H1 (cell line): ENCODE data around the gene LEMD2. TPM values are rescaled to one million over a fixed set of nuclear protein-coding genes. Genes with fewer than 3 reads are reported as not detected.

Experiments
- CTCF ChIA-PET: fragments of 300-600 bp; sonication (Branson Sonifier 250); formaldehyde crosslinking; loops from one replicate; lab custom pipeline; 2021; ENCODE audit not compliant: partially characterized antibody; lab: Charles Lee
- POLR2A ChIA-PET: fragments of 300-600 bp; sonication (Branson Sonifier 250); formaldehyde crosslinking; loops from one replicate; lab custom pipeline; 2021; ENCODE audit warnings: inconsistent platforms; ENCODE audit not compliant: partially characterized antibody; lab: Charles Lee
- DNase-seq, 2 experiments: peaks; one replicate each; pipeline versions ENCODE4 v3.0.0 to v3.0.0-alpha.2; 2010 to 2022; ENCODE audit warnings: low spot score in 2 of 2, low read depth in 1 of 2, mixed read lengths in 1 of 2
- FAIRE-seq: peaks from 2 replicates; lab custom pipeline; 2011; peaks lifted over from hg19 to GRCh38; lab: Jason Lieb, UNC
- H2AFZ ChIP-seq: 2 replicates; pipeline ENCODE4 v1.8.1; 2012; ENCODE audit warnings: low read length, inconsistent platforms
- H2AK5ac ChIP-seq: 2 replicates; pipeline ENCODE4 v1.6.1; 2013; ENCODE audit warnings: low read depth, low read length
- H2BK120ac ChIP-seq: replicated peaks from 2 replicates; pipeline ENCODE3; 2013; ENCODE audit warnings: low read depth, low read length, inconsistent platforms
- H2BK12ac ChIP-seq: 2 replicates; pipeline ENCODE4 v1.6.1; 2013; ENCODE audit warnings: low read depth, low read length
- H2BK15ac ChIP-seq: 2 replicates; pipeline ENCODE4 v1.6.1; 2013; ENCODE audit warnings: low read length
- H2BK20ac ChIP-seq: 2 replicates; pipeline ENCODE4 v1.6.1; 2013; ENCODE audit warnings: low read length
- H2BK5ac ChIP-seq: 2 replicates; pipeline ENCODE4 v1.6.1; 2013; ENCODE audit warnings: low read depth, low read length
- H3K14ac ChIP-seq: 2 replicates; pipeline ENCODE4 v1.6.1; 2013; ENCODE audit warnings: inconsistent platforms; ENCODE audit not compliant: insufficient read length
- H3K18ac ChIP-seq: 2 replicates; pipeline ENCODE4 v1.6.1; 2013; ENCODE audit warnings: low read length; ENCODE audit errors: extremely low read depth
- H3K23ac ChIP-seq: 2 replicates; pipeline ENCODE4 v1.6.1; 2013; ENCODE audit warnings: inconsistent platforms; ENCODE audit not compliant: insufficient read length
- H3K23me2 ChIP-seq: 2 replicates; pipeline ENCODE4 v1.6.1; 2013; ENCODE audit warnings: low read depth, low read length
- H3K27ac ChIP-seq: 2 replicates; pipeline ENCODE4 v1.6.1; 2011; ENCODE audit warnings: low read depth, low read length, inconsistent platforms
- H3K27me3 ChIP-seq, 4 experiments: replicated peaks in 1 of 4; 1 replicate in 1 of 4; 2 replicates in 3 of 4; pipeline versions ENCODE4 v1.6.1 to v1.8.1; 2011 to 2013; ENCODE audit warnings: low read length in 3 of 4, mild to moderate bottlenecking in 3 of 4, inconsistent platforms in 2 of 4, mixed read lengths in 2 of 4, moderate library complexity in 1 of 4; ENCODE audit not compliant: control insufficient read depth in 3 of 4, insufficient read depth in 3 of 4; ENCODE audit errors: extremely low read depth in 1 of 4
- H3K36me3 ChIP-seq, 4 experiments: 2 replicates each; pipeline versions ENCODE4 v1.6.1 to v1.8.1; 2011 to 2013; ENCODE audit warnings: mild to moderate bottlenecking in 4 of 4, low read length in 3 of 4, moderate library complexity in 2 of 4, control low read depth in 1 of 4, inconsistent platforms in 1 of 4; ENCODE audit not compliant: insufficient read depth in 4 of 4, control insufficient read depth in 2 of 4
- H3K4ac ChIP-seq: replicated peaks from 2 replicates; pipeline ENCODE3; 2013; ENCODE audit warnings: low read length, low read depth, mixed read lengths, inconsistent platforms; ENCODE audit not compliant: insufficient read length
- H3K4me1 ChIP-seq, 4 experiments: replicated peaks in 1 of 4; 1 replicate in 1 of 4; 2 replicates in 3 of 4; pipeline versions ENCODE4 v1.6.1 to v1.8.1; 2011 to 2013; ENCODE audit warnings: low read length in 3 of 4, inconsistent platforms in 2 of 4, mixed read lengths in 1 of 4; ENCODE audit not compliant: insufficient read depth in 4 of 4, control insufficient read depth in 3 of 4
- H3K4me2 ChIP-seq, 2 experiments: 2 replicates each; pipeline versions ENCODE4 v1.6.1 to v1.8.1; 2011 to 2013; ENCODE audit warnings: low read depth in 2 of 2, low read length in 2 of 2, control low read depth in 1 of 2, inconsistent platforms in 1 of 2, mild to moderate bottlenecking in 1 of 2; ENCODE audit not compliant: insufficient read depth in 1 of 2
- H3K4me3 ChIP-seq, 4 experiments: fragments of 200-600, 300-600 bp in 1 of 4; sonication (generic), shearing (Covaris generic), sonication (Bioruptor Twin) in 1 of 4; 2 replicates each; pipeline versions ENCODE4 v1.5.1 to v1.8.1; 2011 to 2016; ENCODE audit warnings: low read length in 4 of 4, low read depth in 3 of 4, control low read depth in 2 of 4, inconsistent platforms in 2 of 4, mild to moderate bottlenecking in 2 of 4, mixed read lengths in 1 of 4, moderate library complexity in 1 of 4; ENCODE audit not compliant: insufficient read depth in 2 of 4; ENCODE audit errors: extremely low read depth in 1 of 4
- H3K56ac ChIP-seq: replicated peaks from 2 replicates; pipeline ENCODE3; 2013; ENCODE audit warnings: low read depth, mild to moderate bottlenecking, mixed read lengths, low read length, inconsistent platforms; ENCODE audit not compliant: insufficient read length
- H3K79me1 ChIP-seq: 2 replicates; pipeline ENCODE4 v1.6.1; 2013; ENCODE audit warnings: low read depth, low read length, control low read depth
- H3K79me2 ChIP-seq, 2 experiments: 2 replicates each; pipeline versions ENCODE4 v1.6.1 to v1.8.1; 2012 to 2013; ENCODE audit warnings: low read length in 2 of 2, mild to moderate bottlenecking in 2 of 2, inconsistent platforms in 1 of 2; ENCODE audit not compliant: insufficient read depth in 2 of 2, control insufficient read depth in 1 of 2
- H3K9ac ChIP-seq, 4 experiments: replicated peaks in 1 of 4; 1 replicate in 1 of 4; 2 replicates in 3 of 4; pipeline versions ENCODE4 v1.6.1 to v1.8.1; 2011 to 2013; ENCODE audit warnings: low read depth in 3 of 4, low read length in 3 of 4, control low read depth in 2 of 4, mild to moderate bottlenecking in 2 of 4, moderate library complexity in 2 of 4, inconsistent platforms in 1 of 4; ENCODE audit errors: extremely low read depth in 1 of 4
- H3K9me3 ChIP-seq, 2 experiments: 2 replicates each; pipeline versions ENCODE4 v1.6.1 to v1.8.1; 2012 to 2013; ENCODE audit warnings: mild to moderate bottlenecking in 2 of 2, moderate library complexity in 2 of 2, control low read depth in 1 of 2, inconsistent platforms in 1 of 2, low read depth in 1 of 2, low read length in 1 of 2, mixed read lengths in 1 of 2; ENCODE audit not compliant: insufficient read depth in 2 of 2
- H4K20me1 ChIP-seq, 2 experiments: replicated peaks in 1 of 2; 2 replicates each; pipeline versions ENCODE3 to v1.8.1; 2011 to 2013; ENCODE audit warnings: inconsistent platforms in 2 of 2, low read length in 2 of 2, mild to moderate bottlenecking in 1 of 2; ENCODE audit not compliant: insufficient read depth in 2 of 2, control insufficient read depth in 1 of 2
- H4K5ac ChIP-seq: 2 replicates; pipeline ENCODE4 v1.6.1; 2013; ENCODE audit warnings: low read length, low read depth, mixed read lengths, inconsistent platforms; ENCODE audit not compliant: insufficient read length
- H4K8ac ChIP-seq: 2 replicates; pipeline ENCODE4 v1.8.0; 2013; ENCODE audit warnings: mild to moderate bottlenecking, moderate library complexity, low read length, inconsistent platforms; ENCODE audit not compliant: insufficient read depth; ENCODE audit errors: extremely low read depth
- H4K91ac ChIP-seq: replicated peaks from 2 replicates; pipeline ENCODE3; 2013; ENCODE audit warnings: low read length, mixed read lengths, inconsistent platforms; ENCODE audit not compliant: insufficient read length
- ASH2L ChIP-seq: fragments of 200-600, 300-600 bp; sonication (generic); IDR thresholded peaks from one replicate; pipeline ENCODE4 v1.7.1; 2017; ENCODE audit warnings: low read length
- HDAC2 ChIP-seq, 2 experiments: fragments of 300-600 bp in 1 of 2; sonication (generic) in 1 of 2; IDR thresholded peaks; 2 replicates each; pipeline ENCODE4 v1.6.1; 2011 to 2012; ENCODE audit warnings: low read depth in 2 of 2, low read length in 2 of 2, mild to moderate bottlenecking in 2 of 2, moderate library complexity in 2 of 2, borderline replicate concordance in 1 of 2, inconsistent platforms in 1 of 2
- JUND ChIP-seq: IDR thresholded peaks from 2 replicates; pipeline ENCODE4 v1.6.1; 2011; ENCODE audit warnings: mild to moderate bottlenecking, improper control_type of control experiment, low read length
- RXRA ChIP-seq: IDR thresholded peaks from 2 replicates; pipeline ENCODE4 v1.6.1; 2011; ENCODE audit warnings: low read depth, mild to moderate bottlenecking, low read length, moderate library complexity; ENCODE audit not compliant: insufficient read depth
- TEAD4 ChIP-seq: IDR thresholded peaks from 2 replicates; pipeline ENCODE4 v1.6.1; 2012; ENCODE audit warnings: low read depth, low read length, inconsistent platforms, mixed read lengths
- whole genome bisulfite sequencing, 2 experiments: shearing (Covaris generic) in 1 of 2; methylation state at CpG; one replicate each; pipeline versions ENCODE4 v1.1.6 to v1.1.7; 2013 to 2015; ENCODE audit warnings: low lambda C conversion rate in 2 of 2, mixed read lengths in 2 of 2, inconsistent platforms in 1 of 2, low coverage in 1 of 2, missing lambda C conversion rate in 1 of 2; ENCODE audit not compliant: insufficient replicate concordance in 2 of 2, insufficient coverage in 1 of 2, insufficient read length in 1 of 2; ENCODE audit errors: extremely low coverage in 1 of 2, missing lambda C conversion rate in 1 of 2; 5-methylcytosine and 5-hydroxymethylcytosine counted together
- polyA plus RNA-seq, 7 experiments: library from polyadenylated mRNA; depleted of rRNA in 3 of 7; stranded (reverse) in 5 of 7; unstranded in 2 of 7; fragments of >200 nt in 5 of 7; fragments of 200-250 nt in 2 of 7; gene quantifications; 1 replicate in 5 of 7; 2 replicates in 1 of 7; 4 replicates in 1 of 7; pipeline versions ENCODE4 v1.2.1 to v1.2.3, GENCODE V29; 2011 to 2013; ENCODE audit warnings: missing spikeins in 2 of 7, mixed read lengths in 2 of 7
- total RNA-seq: library from RNA; stranded (reverse); fragmentation: NEBNext Ultra II Directional; extraction: Animal tissue kit (Norgen Biotek cat#: 25700); gene quantifications from 2 replicates; pipeline ENCODE4 v1.2.1, GENCODE V29; 2021

Gene LEMD2
- total and polyA plus RNA-seq, 2 of the 8 experiments (the other 6 are each of a cell fraction or from before 2014, with no cell fraction given): 32.7 to 57.3 TPM

GRCh38 chr6:33790379-33790778, 1.4 kb upstream of the LEMD2 start:
- H4K20me1 ChIP-seq: peaks cover 0 to 2% of the 10 kb centered on the region in 2 experiments
- peak overlapping the region; percentile 90; the same call in 1 of the 2 replicates for H2BK5ac ChIP-seq
- no peak overlapping the region for H2BK15ac ChIP-seq
- H3K23me2 ChIP-seq: peaks cover 2% of the 10 kb centered on the region
- H4K8ac ChIP-seq: no peak overlapping the region
- H2BK12ac ChIP-seq: peak overlapping the region; percentile 86; the same call in 1 of the 2 replicates
- H3K27me3 ChIP-seq: no peaks in the 10 kb centered on the region
- POLR2A ChIA-PET: interaction anchor here (2.0 kb wide), 1 partner anchor 9 kb away, joined by 9 read pairs; no protein-coding TSS in a partner anchor
- no peak overlapping the region for H3K56ac ChIP-seq
- H3K14ac ChIP-seq: no peak overlapping the region
- no peak overlapping the region for H3K9ac ChIP-seq
- no peak overlapping the region for H3K27ac ChIP-seq
- peak overlapping the region; percentile 28; the same call in 1 of the 2 replicates for H3K18ac ChIP-seq
- no peak overlapping the region for H3K4me3 ChIP-seq
- H2BK120ac ChIP-seq: peak overlapping the region; percentile 41
- H3K4me1 ChIP-seq: peaks cover 18 to 64% (median 34%) of the 10 kb centered on the region in 4 experiments
- no peak overlapping the region for H2AK5ac ChIP-seq
- H2BK20ac ChIP-seq: peak overlapping the region; percentile 2; the same call in 1 of the 2 replicates
- H2AFZ ChIP-seq: no peak overlapping the region
- no peaks in the 10 kb centered on the region for H3K9me3 ChIP-seq
- no peaks in the 10 kb centered on the region; the same call in 1 of the 2 replicates for H3K79me1 ChIP-seq
- no peak for FAIRE-seq
- peaks cover 11 to 31% of the 10 kb centered on the region in 2 experiments for H3K79me2 ChIP-seq
- no peak overlapping the region for H3K23ac ChIP-seq
- H3K36me3 ChIP-seq: peaks cover 0 to 3% (median 0%) of the 10 kb centered on the region in 4 experiments; a peak in 1 of 8 replicates
- H4K91ac ChIP-seq: no peak overlapping the region
- H3K4me2 ChIP-seq: peak overlapping the region; percentile 15 to 40; a peak in 2 of 4 replicates
- no peak overlapping the region for H3K4ac ChIP-seq
- CTCF ChIA-PET: interaction anchor here (0.6 to 9.6 kb wide), 5 partner anchors 11 to 237 kb away, joined by 3 to 71 read pairs (median 5); no protein-coding TSS in a partner anchor
- 83% methylated on average over 2 of the region's 2 CpGs; no CpG with 5 or more reads in 1 of the 2 experiments for WGBS, 2 experiments
- H4K5ac ChIP-seq: no peak overlapping the region
- DNase-seq: no peak
- TF ChIP-seq HDAC2 (IDR thresholded peaks at IDR 0.05; ENCODE audit: borderline replicate concordance in 1 of 2, low read depth in 2 of 2, low read length in 2 of 2) (0 out of 4 replicates have a peak, but pooled peaks of 1 of the 2 experiments have one; percentile 3), TEAD4 (peak; percentile 52; the same call in 1 of the 2 replicates), ASH2L (no peak), JUND (no peak), RXRA (no peak)
